Measurements from ENCODE around the gene SIAH1.
"Not testable (repeated sequence)": the region's sequence is repeated elsewhere in the genome, so short reads cannot be mapped to it uniquely, and the experiment has no call there.

The SIAH1 gene

GRCh38 chr16:48356633-48357376 is 28.4 kb downstream of the SIAH1 start:
- Histone ChIP-seq H3K27ac (ENCODE audit: insufficient read depth in 1 of 2, low read depth in 1 of 2, low read length in 2 of 2, poor library complexity in 1 of 2, severe bottlenecking in 2 of 2) (no peak overlapping the region), H3K4me3 (ENCODE audit: control insufficient read depth in 1 of 7, extremely low read depth in 1 of 7, insufficient read depth in 4 of 7, low read depth in 2 of 7, low read length in 6 of 7) (no peak overlapping the region), H3K9me3 (ENCODE audit: control extremely low read depth in 1 of 5, control insufficient read depth in 4 of 5, insufficient read depth in 2 of 5, low read depth in 1 of 5, low read length in 4 of 5) (no peaks in the 10 kb centered on the region), H3K27me3 (replicated peaks in 2 of 5; ENCODE audit: control insufficient read depth in 4 of 5, insufficient read depth in 5 of 5, low read length in 4 of 5) (no peaks in the 10 kb centered on the region), H3K36me3 (ENCODE audit: control insufficient read depth in 4 of 4, insufficient read depth in 4 of 4, low read length in 3 of 4) (peaks cover 3 to 46% (median 19%) of the 10 kb centered on the region in 4 experiments), H3K4me1 (ENCODE audit: control extremely low read depth in 1 of 4, control insufficient read depth in 4 of 4, insufficient read depth in 4 of 4, low read length in 3 of 4) (peaks cover 0 to 14% (median 9%) of the 10 kb centered on the region in 4 experiments)
- ChIA-PET POLR2A (interaction anchor here (0.7 kb wide), 1 partner anchor 8 kb away, joined by 3 read pairs; no protein-coding TSS in a partner anchor), CTCF (interaction anchor here (1.2 to 14.5 kb wide), 8 partner anchors 9 to 1215 kb away, joined by 3 to 137 read pairs (median 6); no protein-coding TSS in a partner anchor)
- DNase-seq: no peak
- WGBS (ENCODE audit: insufficient coverage): no CpG with 5 or more reads among the region's 4 CpGs

- POLR2A ChIA-PET: no interaction called here
- Histone ChIP-seq H3K9me3 (ENCODE audit: control extremely low read depth in 1 of 5, control insufficient read depth in 4 of 5, insufficient read depth in 2 of 5, low read depth in 1 of 5, low read length in 4 of 5) (no peaks in the 10 kb centered on the region), H3K27me3 (replicated peaks in 2 of 5; ENCODE audit: control insufficient read depth in 4 of 5, insufficient read depth in 5 of 5, low read length in 4 of 5) (no peaks in the 10 kb centered on the region), H3K4me1 (ENCODE audit: control extremely low read depth in 1 of 4, control insufficient read depth in 4 of 4, insufficient read depth in 4 of 4, low read length in 3 of 4) (peaks cover 0 to 14% (median 7%) of the 10 kb centered on the region in 4 experiments), H3K4me3 (ENCODE audit: control insufficient read depth in 1 of 7, extremely low read depth in 1 of 7, insufficient read depth in 4 of 7, low read depth in 2 of 7, low read length in 6 of 7) (no peak overlapping the region), H3K36me3 (ENCODE audit: control insufficient read depth in 4 of 4, insufficient read depth in 4 of 4, low read length in 3 of 4) (peaks cover 3 to 54% (median 23%) of the 10 kb centered on the region in 4 experiments), H3K27ac (ENCODE audit: insufficient read depth in 1 of 2, low read depth in 1 of 2, low read length in 2 of 2, poor library complexity in 1 of 2, severe bottlenecking in 2 of 2) (no peak overlapping the region)
- CTCF ChIA-PET: interaction anchor here (0.9 to 14.5 kb wide), 15 partner anchors 9 to 274 kb away, joined by 3 to 137 read pairs (median 4); partner anchors contain the start of gene N4BP1
- DNase-seq: no peak
- WGBS (ENCODE audit: insufficient coverage): 97% methylated on average over 5 of the region's 11 CpGs
These were observed 30.0 kb downstream of the SIAH1 start for GRCh38 chr16:48354877-48355855.

- H3K9me3 ChIP-seq (ENCODE audit: control extremely low read depth in 1 of 5, control insufficient read depth in 4 of 5, insufficient read depth in 2 of 5, low read depth in 1 of 5, low read length in 4 of 5); H3K27me3 ChIP-seq (replicated peaks in 2 of 5; ENCODE audit: control insufficient read depth in 4 of 5, insufficient read depth in 5 of 5, low read length in 4 of 5); POLR2A ChIA-PET; H3K4me3 ChIP-seq (ENCODE audit: control insufficient read depth in 1 of 7, extremely low read depth in 1 of 7, insufficient read depth in 4 of 7, low read depth in 2 of 7, low read length in 6 of 7); DNase-seq; H3K27ac ChIP-seq (ENCODE audit: insufficient read depth in 1 of 2, low read depth in 1 of 2, low read length in 2 of 2, poor library complexity in 1 of 2, severe bottlenecking in 2 of 2): not testable (repeated sequence)
- CTCF ChIA-PET: interaction anchor here (0.9 to 14.5 kb wide), 12 partner anchors 10 to 275 kb away, joined by 3 to 137 read pairs (median 4); partner anchors contain the start of gene N4BP1
- 98% methylated on average over 5 of the region's 5 CpGs for whole genome bisulfite sequencing (ENCODE audit: insufficient coverage)
- peaks cover 0 to 14% (median 7%) of the 10 kb centered on the region in 4 experiments for H3K4me1 ChIP-seq (ENCODE audit: control extremely low read depth in 1 of 4, control insufficient read depth in 4 of 4, insufficient read depth in 4 of 4, low read length in 3 of 4)
- peaks cover 3 to 61% (median 29%) of the 10 kb centered on the region in 4 experiments for H3K36me3 ChIP-seq (ENCODE audit: control insufficient read depth in 4 of 4, insufficient read depth in 4 of 4, low read length in 3 of 4)
These were observed 30.8 kb downstream of the SIAH1 start for GRCh38 chr16:48354385-48354784.

- Histone ChIP-seq H3K4me1 (ENCODE audit: control extremely low read depth in 1 of 4, control insufficient read depth in 4 of 4, insufficient read depth in 4 of 4, low read length in 3 of 4) (peaks cover 0 to 14% (median 7%) of the 10 kb centered on the region in 4 experiments), H3K4me3 (ENCODE audit: control insufficient read depth in 1 of 7, extremely low read depth in 1 of 7, insufficient read depth in 4 of 7, low read depth in 2 of 7, low read length in 6 of 7) (no peak overlapping the region), H3K36me3 (ENCODE audit: control insufficient read depth in 4 of 4, insufficient read depth in 4 of 4, low read length in 3 of 4) (peaks cover 3 to 63% (median 33%) of the 10 kb centered on the region in 4 experiments), H3K27me3 (replicated peaks in 2 of 5; ENCODE audit: control insufficient read depth in 4 of 5, insufficient read depth in 5 of 5, low read length in 4 of 5) (no peaks in the 10 kb centered on the region), H3K9me3 (ENCODE audit: control extremely low read depth in 1 of 5, control insufficient read depth in 4 of 5, insufficient read depth in 2 of 5, low read depth in 1 of 5, low read length in 4 of 5) (no peaks in the 10 kb centered on the region), H3K27ac (ENCODE audit: insufficient read depth in 1 of 2, low read depth in 1 of 2, low read length in 2 of 2, poor library complexity in 1 of 2, severe bottlenecking in 2 of 2) (no peak overlapping the region)
- CTCF ChIA-PET: interaction anchor here (0.9 to 14.5 kb wide), 13 partner anchors 10 to 275 kb away, joined by 3 to 137 read pairs (median 4); partner anchors contain the start of gene N4BP1
- peak; percentile 92 to 96 (median 96) for DNase-seq
- POLR2A ChIA-PET: no interaction called here
- 4% methylated on average over 5 of the region's 7 CpGs for WGBS (ENCODE audit: insufficient coverage)
These were observed 31.5 kb downstream of the SIAH1 start for GRCh38 chr16:48353565-48354163.

GRCh38 chr16:48352648-48353390 is 32.4 kb downstream of the SIAH1 start:
- POLR2A ChIA-PET: interaction anchor here (1.0 kb wide), 1 partner anchor 179 kb away, joined by 4 read pairs; no protein-coding TSS in a partner anchor
- no peak overlapping the region for H3K27ac ChIP-seq (ENCODE audit: insufficient read depth in 1 of 2, low read depth in 1 of 2, low read length in 2 of 2, poor library complexity in 1 of 2, severe bottlenecking in 2 of 2)
- 100% methylated on average over 4 of the region's 7 CpGs for WGBS (ENCODE audit: insufficient coverage)

GRCh38 chr16:48350736-48351135 is 34.5 kb downstream of the SIAH1 start:
- ChIA-PET POLR2A (no interaction called here), CTCF (interaction anchor here (1.0 to 14.5 kb wide), 3 partner anchors 181 to 272 kb away, joined by 4 to 137 read pairs (median 4); no protein-coding TSS in a partner anchor)
- Histone ChIP-seq H3K36me3 (ENCODE audit: control insufficient read depth in 4 of 4, insufficient read depth in 4 of 4, low read length in 3 of 4) (peaks cover 3 to 57% (median 38%) of the 10 kb centered on the region in 4 experiments), H3K4me1 (ENCODE audit: control extremely low read depth in 1 of 4, control insufficient read depth in 4 of 4, insufficient read depth in 4 of 4, low read length in 3 of 4) (peaks cover 0 to 5% (median 1%) of the 10 kb centered on the region in 4 experiments), H3K4me3 (ENCODE audit: control insufficient read depth in 1 of 7, extremely low read depth in 1 of 7, insufficient read depth in 4 of 7, low read depth in 2 of 7, low read length in 6 of 7) (no peak overlapping the region), H3K27ac (ENCODE audit: insufficient read depth in 1 of 2, low read depth in 1 of 2, low read length in 2 of 2, poor library complexity in 1 of 2, severe bottlenecking in 2 of 2) (no peak overlapping the region), H3K9me3 (ENCODE audit: control extremely low read depth in 1 of 5, control insufficient read depth in 4 of 5, insufficient read depth in 2 of 5, low read depth in 1 of 5, low read length in 4 of 5) (no peaks in the 10 kb centered on the region), H3K27me3 (replicated peaks in 2 of 5; ENCODE audit: control insufficient read depth in 4 of 5, insufficient read depth in 5 of 5, low read length in 4 of 5) (no peaks in the 10 kb centered on the region)
- 90% methylated on average over 3 of the region's 3 CpGs for WGBS (ENCODE audit: insufficient coverage)
- no peak for DNase-seq

More at GRCh38 chr16:48352648-48353390, 32.4 kb downstream of the SIAH1 start:
- no peak overlapping the region for H3K4me3 ChIP-seq (ENCODE audit: control insufficient read depth in 1 of 7, extremely low read depth in 1 of 7, insufficient read depth in 4 of 7, low read depth in 2 of 7, low read length in 6 of 7)
- H3K27me3 ChIP-seq (replicated peaks in 2 of 5; ENCODE audit: control insufficient read depth in 4 of 5, insufficient read depth in 5 of 5, low read length in 4 of 5): no peaks in the 10 kb centered on the region
- H3K36me3 ChIP-seq (ENCODE audit: control insufficient read depth in 4 of 4, insufficient read depth in 4 of 4, low read length in 3 of 4): peaks cover 3 to 58% (median 34%) of the 10 kb centered on the region in 4 experiments
- H3K4me1 ChIP-seq (ENCODE audit: control extremely low read depth in 1 of 4, control insufficient read depth in 4 of 4, insufficient read depth in 4 of 4, low read length in 3 of 4): peaks cover 0 to 14% (median 7%) of the 10 kb centered on the region in 4 experiments
- no peaks in the 10 kb centered on the region for H3K9me3 ChIP-seq (ENCODE audit: control extremely low read depth in 1 of 5, control insufficient read depth in 4 of 5, insufficient read depth in 2 of 5, low read depth in 1 of 5, low read length in 4 of 5)
- CTCF ChIA-PET: interaction anchor here (1.1 to 14.5 kb wide), 8 partner anchors 12 to 276 kb away, joined by 3 to 137 read pairs (median 5); no protein-coding TSS in a partner anchor
- no peak for DNase-seq
